Activated T-cell treated with anti-CD3 and anti-CD28 coated beads, Interleukin-2, amount 50 U/mL, for 72 hours (primary cell): Measurements from ENCODE around the gene ETV7. TPM values are rescaled to one million over a fixed set of nuclear protein-coding genes. Genes with fewer than 3 reads are reported as not detected.

ENCODE experiments used
- ATAC-seq, 2 donors: fragments of 150-1000 bp; cut with Tn5 transposase; replicated peaks in 1 of 2; 2 replicates each; pipeline ENCODE4 v1.10.0; 2021; ENCODE audit warnings: moderate library complexity in 2 of 2, mild to moderate bottlenecking in 1 of 2
- DNase-seq, 2 donors: peaks; one replicate each; pipeline ENCODE4 v3.0.0; 2021 to 2022; ENCODE audit warnings: mixed read lengths in 1 of 2
- H3K27ac Mint-ChIP-seq: one replicate; pipeline ENCODE4 v1.8.0; 2022; ENCODE audit warnings: mild to moderate bottlenecking, moderate library complexity, mixed read lengths
- H3K27me3 Mint-ChIP-seq: one replicate; pipeline ENCODE4 v1.8.0; 2022; ENCODE audit warnings: low read depth, mixed read lengths
- H3K36me3 Mint-ChIP-seq, 2 donors: one replicate each; pipeline ENCODE4 v1.8.0; 2022; ENCODE audit warnings: mixed read lengths in 2 of 2, mild to moderate bottlenecking in 1 of 2; ENCODE audit not compliant: insufficient read depth in 2 of 2
- H3K4me1 Mint-ChIP-seq: one replicate; pipeline ENCODE4 v1.8.0; 2022; ENCODE audit warnings: low read depth, mixed read lengths
- H3K4me3 Mint-ChIP-seq, 2 donors: one replicate each; pipeline ENCODE4 v1.8.0; 2022; ENCODE audit warnings: mild to moderate bottlenecking in 2 of 2, mixed read lengths in 2 of 2, moderate library complexity in 2 of 2
- H3K9me3 Mint-ChIP-seq, 2 donors: one replicate each; pipeline ENCODE4 v1.8.0; 2022; ENCODE audit warnings: mixed read lengths in 2 of 2
- total RNA-seq, 2 donors: library from RNA; stranded (reverse); gene quantifications; one replicate each; pipeline ENCODE4 v1.2.3, GENCODE V29; 2022

Gene ETV7
- total RNA-seq, 2 donors from 2014 or later, result 1.4 to 7.4 TPM

DNA sequence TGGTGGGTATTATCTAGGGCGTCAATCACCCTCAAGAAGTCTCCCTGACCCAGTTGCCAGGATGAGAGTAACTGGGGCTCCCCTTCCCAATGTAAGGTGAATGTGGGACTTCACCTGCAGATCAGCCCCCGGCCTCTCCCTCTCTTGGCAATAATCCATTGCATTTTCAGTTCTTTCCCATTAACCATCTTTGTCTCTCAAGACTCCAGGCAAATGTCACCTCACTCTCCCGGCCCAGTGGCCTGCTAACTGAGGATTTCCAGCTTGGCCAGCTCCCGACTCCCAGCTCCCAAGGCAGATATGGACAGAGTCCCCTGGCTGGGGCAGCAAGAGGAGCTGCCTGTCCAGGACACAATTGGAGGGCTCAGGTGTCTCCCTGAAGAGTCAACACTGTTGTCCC, 7.3 kb downstream of the ETV7 start:
- H3K9me3 Mint-ChIP-seq, result no peaks in the 10 kb centered on the region
- H3K4me3 Mint-ChIP-seq, result no peak overlapping the region
- H3K36me3 Mint-ChIP-seq, result no peaks in the 10 kb centered on the region
- H3K27ac Mint-ChIP-seq, result no peak overlapping the region
- ATAC-seq (no peak), DNase-seq (no peak)
- peaks cover 10% of the 10 kb centered on the region for H3K4me1 Mint-ChIP-seq
- no peaks in the 10 kb centered on the region for H3K27me3 Mint-ChIP-seq

DNA sequence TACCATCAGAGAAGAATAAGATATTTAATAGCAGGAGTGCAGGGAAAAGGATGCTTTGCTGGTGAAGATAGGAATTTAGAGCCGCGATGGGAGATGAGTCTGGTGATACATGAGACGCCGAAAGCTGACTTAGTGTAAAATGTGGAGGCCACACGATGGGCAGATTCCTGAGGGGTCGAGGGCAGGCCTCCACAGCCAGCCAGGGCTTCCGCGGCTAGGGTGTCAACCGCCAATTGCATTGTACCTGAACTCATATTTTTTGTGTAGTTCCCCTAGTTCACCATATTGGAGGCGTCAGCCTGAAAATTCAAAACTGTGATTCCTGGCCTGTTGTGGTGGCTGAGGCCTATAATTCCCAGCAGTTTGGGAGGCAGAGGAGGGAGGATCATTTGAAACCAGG, 8.5 kb downstream of the ETV7 start:
- ATAC-seq, result no peak
- Mint-ChIP-seq H3K36me3 (no peaks in the 10 kb centered on the region), H3K4me1 (peaks cover 5% of the 10 kb centered on the region), H3K27ac (no peak overlapping the region), H3K27me3 (no peaks in the 10 kb centered on the region), H3K4me3 (no peak overlapping the region), H3K9me3 (no peaks in the 10 kb centered on the region)
- no peak for DNase-seq

- H3K36me3 Mint-ChIP-seq, result no peaks in the 10 kb centered on the region
- no peaks in the 10 kb centered on the region for H3K4me1 Mint-ChIP-seq
- H3K27ac Mint-ChIP-seq, result peak overlapping the region; percentile 41
- no peaks in the 10 kb centered on the region for H3K27me3 Mint-ChIP-seq
- ATAC-seq (no peak), DNase-seq (no peak)
- H3K4me3 Mint-ChIP-seq, result peak overlapping the region in 1 of 2 donors; percentile 37
- no peaks in the 10 kb centered on the region for H3K9me3 Mint-ChIP-seq
Measured at GRCh38 chr6:36378243-36378920, 9.1 kb downstream of the ETV7 start.

- ATAC-seq (no peak), DNase-seq (no peak)
- Mint-ChIP-seq H3K27me3 (no peaks in the 10 kb centered on the region), H3K36me3 (no peaks in the 10 kb centered on the region), H3K27ac (no peak overlapping the region), H3K4me1 (no peaks in the 10 kb centered on the region), H3K9me3 (no peaks in the 10 kb centered on the region), H3K4me3 (peak overlapping the region in 1 of 2 donors; percentile 37)
Measured at GRCh38 chr6:36377594-36377993, 9.9 kb downstream of the ETV7 start.

DNA sequence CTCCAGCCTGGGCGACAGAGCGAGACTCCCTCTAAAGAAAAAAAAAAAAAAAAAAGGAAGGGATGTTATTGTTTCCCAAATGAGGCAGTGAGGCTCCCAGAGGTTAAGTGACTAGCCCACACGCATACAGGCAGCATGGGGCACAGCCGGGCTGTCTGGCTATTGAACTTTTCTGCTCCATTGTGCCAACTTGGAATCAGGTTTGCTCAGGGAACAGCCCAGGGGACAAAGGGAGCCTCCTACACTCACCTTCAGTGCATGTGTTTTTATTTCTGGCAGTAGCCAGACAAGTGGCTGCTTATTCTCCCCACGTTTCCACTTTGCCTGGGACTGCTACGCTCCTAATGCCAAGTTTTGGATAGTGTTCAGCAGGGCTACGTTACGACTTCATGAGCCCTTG, 10.7 kb downstream of the ETV7 start:
- Mint-ChIP-seq H3K4me3 (no peak overlapping the region), H3K27ac (no peak overlapping the region), H3K27me3 (no peaks in the 10 kb centered on the region), H3K4me1 (no peaks in the 10 kb centered on the region), H3K9me3 (no peaks in the 10 kb centered on the region), H3K36me3 (no peaks in the 10 kb centered on the region)
- ATAC-seq, result no peak
- no peak for DNase-seq

- Mint-ChIP-seq H3K36me3 (no peaks in the 10 kb centered on the region), H3K4me3 (no peak overlapping the region), H3K9me3 (no peaks in the 10 kb centered on the region), H3K4me1 (no peaks in the 10 kb centered on the region), H3K27ac (no peak overlapping the region), H3K27me3 (no peaks in the 10 kb centered on the region)
- ATAC-seq, result no peak
- DNase-seq, result no peak
Measured at GRCh38 chr6:36376183-36376582, 11.3 kb downstream of the ETV7 start.

DNA sequence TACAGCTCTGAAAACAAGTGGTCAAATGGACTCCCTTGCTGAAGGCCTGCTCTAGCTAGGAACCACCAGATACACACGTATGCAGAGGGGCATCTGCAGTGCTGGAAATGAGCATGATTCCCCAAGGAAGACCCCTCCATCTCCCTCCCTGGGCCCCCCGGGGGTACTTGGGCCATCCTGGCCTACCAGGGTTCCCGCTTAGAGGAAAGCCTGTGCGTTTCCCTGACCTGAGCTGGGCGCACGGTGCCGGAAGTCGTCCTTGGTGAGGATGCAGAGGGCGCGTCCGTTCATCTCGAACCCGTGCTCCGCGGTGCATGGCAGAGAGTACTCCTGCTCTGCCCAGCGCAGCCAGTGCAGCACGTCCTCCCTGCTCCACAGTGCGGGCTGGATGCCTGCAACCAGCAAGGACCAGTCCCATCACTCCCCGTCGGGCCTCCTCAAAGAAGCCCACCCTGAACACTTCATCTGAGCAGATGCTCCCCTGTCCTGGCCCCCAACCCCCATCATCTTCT, 11.8 kb downstream of the ETV7 start:
- ATAC-seq, result no peak
- no peaks in the 10 kb centered on the region for H3K36me3 Mint-ChIP-seq
- H3K9me3 Mint-ChIP-seq, result no peaks in the 10 kb centered on the region
- no peak overlapping the region for H3K4me3 Mint-ChIP-seq
- H3K27ac Mint-ChIP-seq, result no peak overlapping the region
- no peak for DNase-seq
- no peaks in the 10 kb centered on the region for H3K4me1 Mint-ChIP-seq
- no peaks in the 10 kb centered on the region for H3K27me3 Mint-ChIP-seq

DNA sequence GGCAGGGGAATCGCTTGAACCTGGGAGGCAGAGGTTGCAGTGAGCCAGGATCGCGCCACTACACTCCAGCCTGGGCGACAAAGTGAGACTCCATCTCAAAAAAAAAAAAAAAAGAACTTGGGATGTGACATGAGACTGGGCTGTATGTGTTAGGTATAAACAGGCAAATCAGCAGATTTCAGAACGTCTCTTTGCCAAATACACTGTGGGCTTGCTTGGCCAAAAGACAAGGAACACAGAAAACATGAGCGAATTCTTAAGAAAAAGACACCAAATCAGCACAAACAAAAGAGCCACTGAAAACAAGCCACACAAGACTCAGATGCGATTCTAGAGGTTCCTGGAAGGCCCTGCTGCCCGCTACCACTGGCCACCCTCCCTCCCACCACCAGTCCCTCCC, 12.5 kb downstream of the ETV7 start:
- Mint-ChIP-seq H3K27ac (no peak overlapping the region), H3K36me3 (no peaks in the 10 kb centered on the region), H3K27me3 (no peaks in the 10 kb centered on the region), H3K4me1 (no peaks in the 10 kb centered on the region), H3K4me3 (no peak overlapping the region), H3K9me3 (no peaks in the 10 kb centered on the region)
- DNase-seq (no peak), ATAC-seq (no peak)

DNA sequence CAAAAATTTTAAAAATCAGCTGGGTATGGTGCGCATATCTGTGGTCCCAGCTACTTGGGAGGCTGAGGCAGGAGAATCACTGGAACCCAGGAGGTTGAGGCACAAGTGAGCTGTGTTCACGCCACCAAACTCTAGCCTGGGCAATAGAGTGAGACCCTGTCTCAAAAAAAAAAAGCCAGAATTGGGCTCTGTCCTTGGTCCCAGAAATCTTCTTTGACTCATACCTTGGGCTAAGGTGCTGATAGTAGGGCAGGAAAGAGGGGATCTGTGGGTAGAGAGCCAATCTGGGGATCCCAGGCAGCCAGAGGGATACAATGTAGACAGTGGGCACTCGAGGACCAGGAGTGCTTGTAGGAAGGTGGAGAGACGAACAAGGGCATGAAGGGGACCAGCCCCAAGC, 13.3 kb downstream of the ETV7 start:
- ATAC-seq (no peak), DNase-seq (no peak)
- Mint-ChIP-seq H3K27ac (no peak overlapping the region), H3K36me3 (no peaks in the 10 kb centered on the region), H3K9me3 (no peaks in the 10 kb centered on the region), H3K4me1 (no peaks in the 10 kb centered on the region), H3K4me3 (no peak overlapping the region), H3K27me3 (no peaks in the 10 kb centered on the region)

DNA sequence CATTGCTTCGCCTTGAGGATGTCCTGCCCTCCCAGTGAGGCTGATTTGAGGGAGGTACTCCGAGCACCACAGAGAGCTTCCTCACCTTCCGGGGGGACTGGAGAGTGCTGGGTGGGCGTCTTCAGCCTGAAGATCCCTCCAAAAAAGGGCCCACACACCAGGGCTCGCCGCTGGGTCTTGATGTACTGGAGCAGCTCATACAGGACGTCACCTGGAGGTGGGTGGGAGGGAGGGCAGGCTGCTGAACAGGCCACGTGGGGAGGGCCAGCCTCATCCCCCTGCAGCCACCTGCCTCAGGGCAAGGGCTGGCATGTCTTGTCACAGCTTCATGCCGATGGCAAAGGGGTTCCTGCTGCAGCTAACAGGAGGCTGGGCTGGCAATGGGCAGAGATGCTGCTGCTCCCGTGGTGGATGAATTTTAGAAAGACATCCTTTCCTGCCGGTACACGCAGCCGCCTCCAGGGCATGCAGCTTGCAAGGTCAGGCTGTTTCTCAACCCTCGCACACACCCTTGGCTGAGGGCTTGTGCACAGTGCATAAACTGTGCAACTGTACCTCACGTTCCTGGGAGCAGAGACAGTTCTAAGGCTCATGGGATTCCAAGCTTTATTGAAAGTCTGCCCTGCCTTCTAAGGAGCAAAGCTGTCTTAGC, 14.0 kb downstream of the ETV7 start:
- ATAC-seq (no peak), DNase-seq (no peak)
- no peak overlapping the region for H3K4me3 Mint-ChIP-seq
- H3K27me3 Mint-ChIP-seq, result no peaks in the 10 kb centered on the region
- H3K27ac Mint-ChIP-seq, result no peak overlapping the region
- H3K4me1 Mint-ChIP-seq, result no peaks in the 10 kb centered on the region
- no peaks in the 10 kb centered on the region for H3K9me3 Mint-ChIP-seq
- no peaks in the 10 kb centered on the region for H3K36me3 Mint-ChIP-seq

GRCh38 chr6:36372088-36372487, 15.4 kb downstream of the ETV7 start:
- Mint-ChIP-seq H3K9me3 (no peaks in the 10 kb centered on the region), H3K27ac (no peak overlapping the region), H3K27me3 (no peaks in the 10 kb centered on the region), H3K4me1 (no peaks in the 10 kb centered on the region), H3K4me3 (no peak overlapping the region), H3K36me3 (no peaks in the 10 kb centered on the region)
- no peak for DNase-seq
- ATAC-seq, result no peak

- Mint-ChIP-seq H3K27ac (no peak overlapping the region), H3K9me3 (no peaks in the 10 kb centered on the region), H3K4me1 (no peaks in the 10 kb centered on the region), H3K4me3 (no peak overlapping the region), H3K27me3 (no peaks in the 10 kb centered on the region), H3K36me3 (no peaks in the 10 kb centered on the region)
- DNase-seq, result no peak
- no peak for ATAC-seq
Measured at GRCh38 chr6:36371211-36371610, 16.3 kb downstream of the ETV7 start.

- H3K36me3 Mint-ChIP-seq, result no peaks in the 10 kb centered on the region
- H3K27ac Mint-ChIP-seq, result no peak overlapping the region
- ATAC-seq (no peak), DNase-seq (no peak)
- H3K27me3 Mint-ChIP-seq, result no peaks in the 10 kb centered on the region
- no peaks in the 10 kb centered on the region for H3K4me1 Mint-ChIP-seq
- no peak overlapping the region for H3K4me3 Mint-ChIP-seq
- H3K9me3 Mint-ChIP-seq, result no peaks in the 10 kb centered on the region
Measured at GRCh38 chr6:36370638-36371037, 16.8 kb downstream of the ETV7 start.
